ENCODE data around the gene AMOT. TPM values are rescaled to one million over a fixed set of nuclear protein-coding genes. Genes with fewer than 3 reads are reported as not detected.

Gene AMOT
- total RNA-seq, 2 experiments from 2014 or later, result 0.95 to 6.8 TPM

DNA sequence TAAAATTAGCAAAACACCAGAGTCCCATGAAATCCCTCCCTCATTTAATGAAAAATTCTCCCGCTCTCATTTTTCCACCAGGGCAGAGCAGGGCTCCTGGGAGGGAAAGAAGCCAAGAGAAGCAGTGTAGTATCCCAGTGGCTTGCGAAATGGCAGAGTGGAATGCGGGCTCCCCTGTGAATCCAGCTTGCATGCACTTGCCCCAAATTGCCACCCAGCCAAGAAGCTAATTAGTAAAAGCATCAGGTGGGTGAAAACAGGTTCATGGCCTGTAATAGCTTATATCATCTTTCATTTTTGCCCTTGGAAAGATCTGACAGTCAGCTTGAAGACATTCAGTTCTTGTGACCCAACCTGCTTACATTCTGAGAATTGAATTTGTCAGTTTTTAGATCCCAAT lies 10.1 kb downstream of the AMOT start:
- CTCF ChIA-PET (ENCODE audit: unreplicated experiment), result no interaction called here
- Histone ChIP-seq H3K9me3 (ENCODE audit: low read length) (no peaks in the 10 kb centered on the region), H3K36me3 (ENCODE audit: insufficient read depth, low read length) (no peaks in the 10 kb centered on the region), H3K9me2 (ENCODE audit: insufficient read depth, low read length) (no peaks in the 10 kb centered on the region), H3K4me2 (ENCODE audit: low read length) (no peak overlapping the region), H3K4me3 (ENCODE audit: low read depth, low read length, poor library complexity, severe bottlenecking) (no peak overlapping the region), H4K20me1 (ENCODE audit: insufficient read depth, low read length) (no peaks in the 10 kb centered on the region), H2AFZ (ENCODE audit: low read length) (no peak overlapping the region), H3K4me1 (ENCODE audit: insufficient read depth, low read length, poor library complexity, severe bottlenecking) (no peaks in the 10 kb centered on the region), H3K79me2 (ENCODE audit: insufficient read depth, low read depth, low read length) (no peaks in the 10 kb centered on the region), H3K27ac (ENCODE audit: low read depth, low read length, poor library complexity, severe bottlenecking) (no peak overlapping the region)
- TF ChIP-seq EZH2phosphoT487 (IDR thresholded peaks at IDR 0.05; ENCODE audit: borderline replicate concordance, low read depth, low read length), result no peak
- TF ChIP-seq, protein P1, sequence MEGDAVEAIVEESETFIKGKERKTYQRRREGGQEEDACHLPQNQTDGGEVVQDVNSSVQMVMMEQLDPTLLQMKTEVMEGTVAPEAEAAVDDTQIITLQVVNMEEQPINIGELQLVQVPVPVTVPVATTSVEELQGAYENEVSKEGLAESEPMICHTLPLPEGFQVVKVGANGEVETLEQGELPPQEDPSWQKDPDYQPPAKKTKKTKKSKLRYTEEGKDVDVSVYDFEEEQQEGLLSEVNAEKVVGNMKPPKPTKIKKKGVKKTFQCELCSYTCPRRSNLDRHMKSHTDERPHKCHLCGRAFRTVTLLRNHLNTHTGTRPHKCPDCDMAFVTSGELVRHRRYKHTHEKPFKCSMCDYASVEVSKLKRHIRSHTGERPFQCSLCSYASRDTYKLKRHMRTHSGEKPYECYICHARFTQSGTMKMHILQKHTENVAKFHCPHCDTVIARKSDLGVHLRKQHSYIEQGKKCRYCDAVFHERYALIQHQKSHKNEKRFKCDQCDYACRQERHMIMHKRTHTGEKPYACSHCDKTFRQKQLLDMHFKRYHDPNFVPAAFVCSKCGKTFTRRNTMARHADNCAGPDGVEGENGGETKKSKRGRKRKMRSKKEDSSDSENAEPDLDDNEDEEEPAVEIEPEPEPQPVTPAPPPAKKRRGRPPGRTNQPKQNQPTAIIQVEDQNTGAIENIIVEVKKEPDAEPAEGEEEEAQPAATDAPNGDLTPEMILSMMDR (conservative IDR thresholded peaks at IDR 0.05; ENCODE audit: low read length), result no peak
- no TSS peak for BruUV-seq (replicated peaks)
- DNase-seq (ENCODE audit: low spot score), result no peak
- intact Hi-C loops (cut with micrococcal nuclease; ENCODE audit: unreplicated experiment), result no loop called here
- POLR2A ChIA-PET, result no interaction called here

DNA sequence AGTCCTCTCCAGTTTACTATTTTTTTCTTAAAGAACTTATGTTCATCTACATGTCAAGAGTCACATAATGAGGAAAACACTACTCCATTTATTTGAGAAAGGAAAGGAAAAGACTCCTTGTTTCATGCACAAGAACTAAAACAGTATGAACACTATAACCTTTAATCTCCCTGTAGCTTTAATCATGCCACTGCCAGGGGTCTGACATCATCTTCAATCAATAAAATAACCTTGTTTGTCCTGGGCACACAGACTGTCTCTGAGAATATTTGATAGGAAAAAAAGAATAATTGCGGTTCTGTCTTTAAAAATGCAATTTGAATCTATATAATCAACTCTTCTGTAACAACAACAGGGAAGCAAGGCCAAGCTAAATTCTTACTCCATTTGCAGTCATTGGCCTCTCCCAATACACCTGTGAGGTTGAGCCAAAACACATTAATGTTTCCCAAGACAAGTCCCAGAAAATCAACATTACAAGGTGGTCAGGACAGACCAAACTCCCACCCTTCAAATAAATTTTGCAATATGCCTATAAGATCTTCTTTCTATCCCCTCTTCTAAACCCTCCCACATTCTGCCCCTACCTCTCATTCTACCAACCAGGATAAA lies 13.2 kb downstream of the AMOT start:
- H3K36me3 ChIP-seq (ENCODE audit: insufficient read depth, low read length), result no peaks in the 10 kb centered on the region
- TF ChIP-seq, protein P1 (conservative IDR thresholded peaks at IDR 0.05; ENCODE audit: low read length), result no peak
- TF ChIP-seq EZH2phosphoT487 (IDR thresholded peaks at IDR 0.05; ENCODE audit: borderline replicate concordance, low read depth, low read length), result no peak
- no peaks in the 10 kb centered on the region for H3K9me2 ChIP-seq (ENCODE audit: insufficient read depth, low read length)
- ChIA-PET CTCF (ENCODE audit: unreplicated experiment) (no interaction called here), POLR2A (no interaction called here)
- BruUV-seq (replicated peaks), result no TSS peak
- H3K4me2 ChIP-seq (ENCODE audit: low read length), result no peak overlapping the region
- no peak overlapping the region for H3K27ac ChIP-seq (ENCODE audit: low read depth, low read length, poor library complexity, severe bottlenecking)
- H3K4me1 ChIP-seq (ENCODE audit: insufficient read depth, low read length, poor library complexity, severe bottlenecking), result no peaks in the 10 kb centered on the region
- no peak overlapping the region for H2AFZ ChIP-seq (ENCODE audit: low read length)
- H3K9me3 ChIP-seq (ENCODE audit: low read length), result no peaks in the 10 kb centered on the region
- H3K4me3 ChIP-seq (ENCODE audit: low read depth, low read length, poor library complexity, severe bottlenecking), result no peak overlapping the region
- H4K20me1 ChIP-seq (ENCODE audit: insufficient read depth, low read length), result no peaks in the 10 kb centered on the region
- no peak for DNase-seq (ENCODE audit: low spot score)
- intact Hi-C loops (cut with micrococcal nuclease; ENCODE audit: unreplicated experiment), result no loop called here
- H3K79me2 ChIP-seq (ENCODE audit: insufficient read depth, low read depth, low read length), result no peaks in the 10 kb centered on the region

DNA sequence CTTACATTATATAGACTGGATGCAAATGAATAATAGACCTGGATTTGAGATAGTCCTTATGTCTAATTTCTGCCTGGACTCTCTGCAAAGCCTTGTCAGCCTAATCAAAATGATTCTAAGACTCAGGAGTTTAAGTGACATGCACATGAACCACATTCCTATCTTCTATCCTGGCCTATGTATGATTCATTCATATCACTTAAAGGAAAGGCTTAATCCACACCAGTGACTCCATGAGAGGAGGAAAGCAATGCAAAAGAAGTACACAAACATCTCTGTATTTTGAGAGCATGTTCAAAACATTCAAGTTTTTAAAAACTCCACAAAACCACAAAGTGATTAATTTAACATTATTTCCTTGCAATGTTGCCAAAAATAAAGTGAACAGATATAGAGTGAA lies 14.6 kb downstream of the AMOT start:
- no TSS peak for BruUV-seq (replicated peaks)
- Histone ChIP-seq H2AFZ (ENCODE audit: low read length) (no peak overlapping the region), H4K20me1 (ENCODE audit: insufficient read depth, low read length) (no peaks in the 10 kb centered on the region), H3K4me2 (ENCODE audit: low read length) (no peak overlapping the region), H3K9me3 (ENCODE audit: low read length) (no peaks in the 10 kb centered on the region), H3K4me3 (ENCODE audit: low read depth, low read length, poor library complexity, severe bottlenecking) (no peak overlapping the region), H3K4me1 (ENCODE audit: insufficient read depth, low read length, poor library complexity, severe bottlenecking) (no peaks in the 10 kb centered on the region), H3K27ac (ENCODE audit: low read depth, low read length, poor library complexity, severe bottlenecking) (no peak overlapping the region), H3K36me3 (ENCODE audit: insufficient read depth, low read length) (no peaks in the 10 kb centered on the region), H3K79me2 (ENCODE audit: insufficient read depth, low read depth, low read length) (no peaks in the 10 kb centered on the region), H3K9me2 (ENCODE audit: insufficient read depth, low read length) (no peaks in the 10 kb centered on the region)
- ChIA-PET CTCF (ENCODE audit: unreplicated experiment) (no interaction called here), POLR2A (no interaction called here)
- no peak for DNase-seq (ENCODE audit: low spot score)
- intact Hi-C loops (cut with micrococcal nuclease; ENCODE audit: unreplicated experiment), result no loop called here
- TF ChIP-seq, protein P1 (conservative IDR thresholded peaks at IDR 0.05; ENCODE audit: low read length), result no peak
- TF ChIP-seq EZH2phosphoT487 (IDR thresholded peaks at IDR 0.05; ENCODE audit: borderline replicate concordance, low read depth, low read length), result no peak

All from OCI-LY7 (cell line).